HG02571 (cell line): ENCODE data around the gene ZMIZ2.

Source experiments
- ATAC-seq: cut with Tn5 transposase; IDR thresholded peaks from one replicate; pipeline ENCODE4 v1.9.1; 2021; ENCODE audit warnings: mild to moderate bottlenecking, moderate library complexity; ENCODE audit not compliant: unreplicated experiment

Gene ZMIZ2

DNA sequence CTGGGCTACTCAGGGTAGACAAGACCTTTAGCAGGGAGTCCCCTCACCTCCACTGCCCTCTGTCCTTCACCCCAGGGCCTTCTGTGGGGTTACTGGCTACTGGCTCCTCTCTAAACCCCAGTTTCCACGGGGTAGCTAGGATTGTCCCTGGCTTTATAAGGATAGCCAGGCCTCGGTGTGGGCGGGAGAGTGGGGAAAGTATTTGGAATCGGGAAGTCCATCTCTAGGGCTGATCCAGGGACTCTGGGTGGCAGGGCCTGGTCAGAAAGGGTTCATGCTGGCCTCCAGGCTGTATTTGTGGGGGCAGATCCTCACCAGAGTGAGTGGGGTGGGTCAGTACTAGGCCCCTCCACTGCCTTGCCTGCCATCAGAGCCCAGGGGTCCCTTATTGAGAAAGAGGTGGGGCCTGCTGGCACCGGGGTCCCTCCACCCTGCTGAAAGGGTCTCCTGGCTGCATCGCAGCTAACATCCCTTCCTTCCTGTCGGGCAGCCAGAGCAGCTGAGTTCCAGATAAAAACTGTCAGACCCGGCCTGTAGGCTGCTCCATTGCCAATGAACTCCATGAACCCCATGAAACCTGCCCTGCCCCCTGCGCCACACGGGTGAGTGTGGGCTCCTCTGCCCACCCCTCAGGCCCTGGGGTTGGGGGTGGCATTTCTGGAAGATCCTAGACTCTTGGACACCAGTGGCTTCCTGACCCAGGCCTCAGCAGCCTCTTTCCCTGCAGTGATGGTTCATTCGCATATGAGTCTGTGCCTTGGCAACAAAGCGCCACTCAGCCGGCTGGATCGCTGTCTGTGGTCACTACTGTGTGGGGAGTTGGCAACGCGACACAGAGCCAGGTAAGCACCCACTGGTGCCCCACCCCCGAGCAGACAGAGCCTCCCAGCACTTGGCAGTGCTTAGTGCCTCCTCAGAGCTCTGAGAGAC, 7.3 kb downstream of the ZMIZ2 start:
- ATAC-seq = no peak

DNA sequence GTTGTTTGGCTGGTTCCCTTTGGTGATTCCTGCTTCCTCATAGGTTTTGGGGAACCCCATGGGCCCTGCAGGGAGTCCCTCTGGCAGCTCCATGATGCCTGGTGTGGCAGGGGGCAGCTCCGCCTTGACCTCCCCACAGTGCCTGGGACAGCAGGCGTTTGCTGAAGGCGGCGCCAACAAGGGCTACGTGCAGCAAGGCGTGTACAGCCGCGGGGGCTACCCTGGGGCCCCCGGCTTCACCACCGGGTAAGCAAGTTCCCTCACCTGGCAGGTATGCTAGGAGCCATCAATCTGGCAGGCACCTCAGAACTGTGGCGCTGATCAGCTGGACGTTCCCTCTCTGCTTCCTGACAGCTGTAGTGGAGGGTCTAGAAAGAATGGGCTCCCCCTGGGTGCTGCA, 8.3 kb downstream of the ZMIZ2 start:
- ATAC-seq = no peak

DNA sequence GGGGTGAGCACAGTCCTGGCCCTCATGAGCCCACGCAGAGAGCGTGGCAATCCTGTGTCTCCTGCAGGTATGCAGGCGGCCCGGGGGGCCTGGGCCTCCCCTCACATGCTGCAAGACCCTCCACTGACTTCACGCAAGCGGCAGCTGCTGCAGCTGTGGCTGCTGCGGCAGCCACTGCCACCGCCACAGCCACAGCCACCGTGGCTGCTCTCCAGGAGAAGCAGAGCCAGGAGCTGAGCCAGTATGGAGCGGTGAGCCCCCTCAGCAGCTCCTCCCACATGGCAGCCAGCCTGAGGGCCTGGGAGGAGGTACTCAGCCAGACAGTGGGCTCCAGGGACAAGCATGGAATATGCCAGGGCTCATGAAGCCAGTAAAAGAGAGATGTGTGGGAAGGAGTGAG, 8.7 kb downstream of the ZMIZ2 start:
- no peak for ATAC-seq

DNA sequence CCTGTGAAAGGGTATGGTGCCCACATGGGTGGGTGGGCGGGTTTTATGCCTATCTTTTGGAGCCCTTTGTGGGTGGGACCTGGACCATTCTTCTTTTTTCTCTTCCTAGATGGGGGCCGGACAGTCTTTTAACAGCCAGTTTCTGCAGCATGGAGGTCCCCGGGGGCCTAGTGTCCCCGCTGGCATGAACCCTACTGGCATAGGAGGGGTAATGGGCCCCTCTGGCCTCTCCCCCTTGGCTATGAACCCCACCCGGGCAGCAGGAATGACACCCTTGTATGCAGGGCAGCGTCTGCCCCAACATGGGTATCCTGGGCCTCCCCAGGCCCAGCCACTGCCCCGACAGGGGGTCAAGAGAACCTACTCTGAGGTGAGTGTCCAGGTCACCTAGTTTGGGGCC, 9.1 kb downstream of the ZMIZ2 start:
- ATAC-seq = no peak

DNA sequence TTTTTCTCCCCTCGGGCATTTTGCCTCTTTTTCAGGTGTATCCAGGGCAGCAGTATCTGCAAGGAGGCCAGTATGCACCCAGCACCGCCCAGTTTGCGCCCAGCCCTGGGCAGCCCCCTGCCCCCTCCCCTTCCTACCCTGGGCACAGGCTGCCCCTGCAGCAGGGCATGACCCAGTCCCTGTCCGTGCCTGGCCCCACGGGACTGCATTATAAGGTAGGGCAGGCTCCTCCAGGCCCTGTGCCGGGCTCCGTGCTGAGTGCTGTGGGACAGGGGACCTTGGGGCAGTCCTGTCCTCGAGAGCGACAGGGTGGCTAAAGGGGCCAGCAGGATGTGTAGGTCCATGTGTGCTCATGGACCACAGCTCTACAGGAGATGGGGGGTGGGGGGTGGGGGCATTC, 10.6 kb downstream of the ZMIZ2 start:
- ATAC-seq = no peak

DNA sequence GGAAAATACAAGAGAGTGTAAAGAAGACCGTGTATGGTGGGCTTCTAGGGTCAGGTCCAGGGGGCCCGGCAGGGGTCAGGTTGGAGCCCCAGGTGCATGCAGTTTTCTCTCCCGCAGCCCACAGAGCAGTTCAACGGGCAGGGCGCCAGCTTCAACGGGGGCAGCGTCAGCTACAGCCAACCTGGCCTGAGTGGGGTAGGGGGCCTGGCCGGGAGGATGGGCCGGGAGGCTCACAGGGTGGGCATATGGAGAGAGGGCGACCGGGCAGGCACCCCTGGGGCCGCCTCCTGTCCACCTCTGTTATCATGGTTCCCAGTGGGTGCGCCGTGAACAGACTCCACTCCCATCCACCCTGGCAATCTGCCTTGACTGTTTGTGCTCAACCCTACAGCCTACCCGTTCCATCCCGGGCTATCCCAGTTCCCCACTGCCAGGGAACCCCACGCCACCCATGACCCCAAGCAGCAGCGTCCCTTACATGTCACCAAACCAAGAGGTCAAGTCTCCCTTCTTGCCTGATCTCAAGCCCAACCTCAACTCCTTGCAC, 11.5 kb downstream of the ZMIZ2 start:
- no peak for ATAC-seq

DNA sequence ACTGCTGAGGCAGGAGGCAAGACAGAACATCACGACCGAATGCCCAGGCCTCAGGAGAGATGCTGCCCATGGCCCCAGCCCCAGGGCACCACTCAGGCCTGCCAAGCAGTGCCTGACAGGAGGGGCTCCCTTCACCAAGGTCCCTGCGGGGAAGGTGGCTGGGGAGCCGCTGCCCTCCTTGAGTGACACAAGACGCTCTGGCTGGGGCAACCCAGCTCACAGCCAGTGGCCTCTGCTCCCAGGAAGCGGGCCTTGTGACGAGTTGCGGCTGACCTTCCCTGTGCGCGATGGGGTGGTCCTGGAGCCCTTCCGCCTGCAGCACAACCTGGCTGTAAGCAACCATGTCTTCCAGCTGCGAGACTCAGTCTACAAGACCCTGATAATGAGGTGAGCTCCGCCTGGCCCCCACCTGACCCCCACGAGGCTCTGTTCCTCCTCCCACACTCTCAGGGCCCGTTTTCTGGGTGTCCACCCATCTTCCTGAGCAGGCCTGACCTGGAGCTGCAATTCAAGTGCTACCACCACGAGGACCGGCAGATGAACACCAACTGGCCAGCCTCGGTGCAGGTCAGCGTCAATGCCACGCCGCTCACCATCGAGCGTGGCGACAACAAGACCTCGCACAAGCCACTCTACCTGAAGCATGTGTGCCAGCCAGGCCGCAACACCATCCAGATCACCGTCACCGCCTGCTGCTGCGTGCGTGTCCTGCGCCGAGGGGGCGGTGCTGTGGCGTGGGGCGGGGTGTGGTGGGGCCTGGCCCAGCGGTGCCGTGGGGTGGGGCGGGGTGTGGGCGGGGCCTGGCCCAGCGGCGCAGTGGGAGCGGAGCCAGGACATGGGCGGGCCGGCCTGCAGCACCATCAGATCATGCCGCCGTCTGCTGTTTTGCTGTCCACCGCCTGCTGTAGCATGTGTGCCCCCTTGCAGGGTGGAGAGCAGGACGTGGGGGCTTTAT, 12.8 kb downstream of the ZMIZ2 start:
- ATAC-seq = no peak

DNA sequence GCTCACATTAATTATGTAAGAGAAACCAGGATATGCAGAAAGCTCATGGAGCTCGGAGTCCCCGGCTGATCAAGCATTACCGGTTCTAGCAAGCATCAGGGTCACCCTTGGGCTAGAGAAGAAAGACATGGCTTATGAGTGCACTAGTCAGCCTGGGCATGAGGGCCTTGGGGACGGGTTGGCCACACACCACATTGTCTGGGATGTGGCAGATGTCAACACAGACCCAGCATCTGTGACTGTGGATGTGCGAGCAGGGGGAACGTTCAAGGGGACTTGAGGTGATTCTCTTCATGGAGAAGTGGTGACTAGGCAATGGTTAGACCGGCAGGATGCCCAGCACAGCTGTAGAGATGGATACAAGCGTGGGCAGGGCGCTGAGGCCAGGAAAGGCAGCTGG, 13.7 kb downstream of the ZMIZ2 start:
- no peak for ATAC-seq

DNA sequence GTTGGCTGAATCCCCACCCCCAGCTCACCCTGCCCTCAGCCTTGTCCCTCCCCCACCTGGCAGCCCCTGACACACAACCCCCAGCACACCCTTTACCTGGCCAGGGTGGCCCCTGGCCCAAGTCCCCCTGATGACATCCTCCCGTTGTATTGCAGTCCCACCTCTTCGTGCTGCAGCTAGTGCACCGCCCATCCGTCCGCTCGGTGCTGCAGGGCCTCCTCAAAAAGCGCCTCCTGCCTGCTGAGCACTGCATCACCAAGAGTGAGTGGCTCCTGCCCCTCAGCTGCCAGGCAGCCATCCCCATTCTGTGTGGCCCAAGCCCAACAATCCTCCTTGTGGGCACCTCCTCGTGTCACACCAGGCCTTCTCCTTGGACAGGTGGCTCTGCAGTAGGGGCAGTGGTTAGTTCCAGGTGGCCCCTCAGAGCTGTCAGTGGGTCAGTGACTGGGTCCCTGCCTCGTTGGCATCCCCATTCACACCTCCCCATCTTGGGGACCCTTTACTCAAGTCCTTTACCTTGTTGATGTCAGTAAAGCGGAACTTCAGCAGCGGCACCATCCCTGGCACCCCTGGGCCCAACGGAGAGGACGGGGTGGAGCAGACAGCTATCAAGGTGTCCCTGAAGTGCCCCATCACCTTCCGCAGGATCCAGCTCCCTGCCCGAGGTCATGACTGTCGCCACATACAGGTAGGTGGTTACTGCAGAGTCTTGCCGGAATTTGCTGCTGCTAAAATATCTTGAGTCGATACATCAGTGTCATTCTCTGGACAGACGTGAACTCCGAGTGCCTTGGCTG, 14.3 kb downstream of the ZMIZ2 start:
- no peak for ATAC-seq

DNA sequence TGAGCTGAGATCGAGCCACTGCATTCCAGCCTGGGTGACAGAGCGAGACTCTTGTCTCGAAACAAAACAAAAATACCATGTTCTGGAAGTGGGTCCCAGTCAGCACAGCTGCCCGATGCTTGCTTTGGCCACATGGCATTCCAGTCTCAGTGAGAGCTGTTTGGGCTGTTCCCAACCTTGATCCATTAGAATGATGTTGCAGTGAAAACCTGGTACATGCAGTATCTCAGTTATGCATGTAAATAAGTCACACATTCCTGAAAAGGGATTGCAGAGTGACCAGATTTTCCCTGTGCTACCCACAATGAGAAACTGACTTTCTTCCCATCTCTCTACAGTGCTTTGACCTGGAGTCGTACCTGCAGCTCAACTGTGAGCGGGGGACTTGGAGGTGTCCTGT, 15.4 kb downstream of the ZMIZ2 start:
- no peak for ATAC-seq

DNA sequence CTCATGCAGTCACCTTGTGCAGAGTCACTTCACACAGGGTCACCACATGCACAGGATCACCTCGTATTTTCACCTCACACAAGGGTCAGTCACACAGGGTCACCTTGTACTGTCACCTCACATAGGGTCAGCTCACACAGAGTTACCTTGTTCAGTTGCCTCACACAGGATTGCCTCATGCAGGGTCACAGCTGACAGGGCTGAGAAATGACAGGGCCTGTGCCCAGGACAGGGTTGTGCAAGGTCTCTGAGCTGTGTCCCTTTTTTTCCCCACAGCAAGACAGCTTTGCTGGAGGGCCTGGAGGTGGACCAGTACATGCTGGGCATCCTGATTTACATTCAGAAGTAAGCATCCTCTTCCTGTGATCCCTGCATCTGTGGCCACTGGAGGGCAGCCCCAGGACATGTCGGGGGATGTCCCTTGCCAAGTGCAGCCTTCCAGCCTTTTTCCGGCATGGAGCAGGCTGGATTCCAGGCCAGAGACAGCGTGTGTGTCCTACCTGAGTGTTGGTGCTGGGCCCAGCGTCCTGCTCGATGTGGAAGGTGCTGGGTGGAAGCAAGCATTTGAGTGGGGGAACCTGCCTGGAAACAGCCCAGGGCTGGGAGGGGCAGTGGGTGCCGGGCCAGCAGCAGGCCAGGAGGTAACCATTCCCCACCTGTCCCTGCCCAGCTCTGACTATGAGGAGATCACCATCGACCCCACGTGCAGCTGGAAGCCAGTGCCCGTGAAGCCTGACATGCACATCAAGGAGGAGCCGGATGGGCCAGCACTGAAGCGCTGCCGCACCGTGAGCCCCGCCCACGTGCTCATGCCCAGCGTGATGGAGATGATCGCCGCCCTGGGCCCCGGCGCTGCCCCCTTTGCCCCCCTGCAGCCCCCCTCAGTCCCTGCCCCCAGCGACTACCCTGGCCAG, 16.3 kb downstream of the ZMIZ2 start:
- ATAC-seq = no peak

DNA sequence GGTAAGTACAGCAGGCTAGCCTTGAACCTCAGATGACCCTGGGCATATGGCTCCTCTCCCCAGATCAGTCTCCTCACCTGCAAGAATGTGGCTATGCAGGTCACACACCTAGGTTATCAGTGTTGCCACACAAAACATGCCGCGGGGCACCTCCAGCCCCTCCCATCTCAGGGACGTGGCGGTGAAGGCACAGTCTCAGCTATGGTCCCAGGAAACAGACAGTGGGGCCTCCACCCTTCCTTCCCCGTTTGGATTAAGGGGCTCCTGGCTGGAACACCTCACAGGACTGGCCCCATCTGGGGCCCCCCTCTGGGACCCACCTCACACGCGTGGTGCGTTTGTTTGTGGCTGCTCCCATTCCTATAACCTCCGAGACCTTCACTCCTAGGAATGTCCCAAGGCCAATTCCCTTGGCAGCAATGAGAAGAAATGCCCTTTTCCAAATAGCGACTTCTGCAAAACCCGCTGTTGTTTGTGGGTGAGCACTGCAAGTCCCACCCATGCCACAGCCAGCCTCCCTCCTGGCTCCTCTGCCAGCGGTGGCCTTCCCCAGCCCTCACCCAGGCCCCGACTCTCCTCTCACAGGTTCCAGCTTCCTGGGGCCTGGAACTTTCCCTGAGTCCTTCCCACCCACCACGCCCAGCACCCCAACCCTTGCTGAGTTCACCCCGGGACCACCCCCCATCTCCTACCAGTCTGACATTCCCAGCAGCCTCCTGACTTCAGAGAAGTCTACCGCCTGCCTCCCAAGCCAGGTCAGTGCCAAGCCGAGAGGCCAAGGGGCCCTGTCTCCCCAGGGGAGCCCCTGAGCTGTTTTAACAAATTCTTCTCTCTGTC, 17.1 kb downstream of the ZMIZ2 start:
- no peak for ATAC-seq

DNA sequence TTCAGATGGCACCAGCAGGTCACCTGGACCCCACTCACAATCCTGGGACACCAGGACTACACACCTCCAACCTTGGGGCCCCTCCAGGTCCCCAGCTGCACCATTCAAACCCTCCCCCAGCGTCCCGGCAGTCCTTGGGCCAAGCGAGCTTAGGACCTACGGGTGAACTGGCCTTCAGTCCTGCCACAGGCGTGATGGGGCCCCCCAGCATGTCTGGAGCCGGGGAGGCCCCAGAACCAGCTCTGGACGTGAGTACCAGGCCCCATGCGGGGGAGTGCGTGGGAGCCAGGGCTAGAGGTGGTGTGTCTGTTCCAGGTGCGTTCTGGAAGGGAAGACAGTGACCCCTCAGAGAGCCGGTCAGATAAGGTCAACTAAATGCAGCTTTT, 17.8 kb downstream of the ZMIZ2 start:
- no peak for ATAC-seq

DNA sequence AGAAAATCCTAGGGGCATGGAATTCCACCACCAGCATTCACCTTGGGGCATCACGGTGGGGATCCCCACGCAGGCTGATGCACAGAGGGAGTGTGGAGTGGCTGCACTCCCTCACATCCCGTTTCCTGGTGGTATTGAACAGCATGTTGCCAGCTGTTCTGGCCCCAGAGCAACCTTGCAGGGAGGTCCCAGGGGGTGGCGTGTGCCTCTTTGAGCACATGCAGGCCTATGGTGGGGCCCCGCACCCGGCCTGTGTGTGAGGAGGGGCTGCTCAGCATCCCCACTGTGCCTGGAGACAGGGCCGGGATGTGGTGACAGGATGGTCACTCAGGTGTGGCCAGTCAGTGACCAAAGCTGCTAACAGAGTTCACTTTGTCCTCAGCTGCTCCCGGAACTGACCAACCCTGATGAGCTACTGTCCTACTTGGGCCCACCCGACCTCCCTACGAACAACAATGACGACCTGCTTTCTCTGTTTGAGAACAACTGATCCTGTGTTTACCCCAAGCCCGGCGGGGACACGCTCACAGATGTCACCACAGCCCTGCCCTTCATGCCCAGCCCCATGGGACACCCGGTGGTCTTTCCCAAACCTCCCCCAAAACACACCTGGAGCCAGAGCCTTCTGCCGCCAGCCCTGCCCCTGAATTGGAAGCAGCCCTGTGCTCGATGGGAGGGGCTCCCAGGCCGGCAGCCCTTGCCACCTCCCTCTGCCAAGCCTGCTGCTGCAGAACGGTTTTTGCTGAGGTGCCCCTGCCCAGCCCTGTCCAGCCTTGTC, 18.7 kb downstream of the ZMIZ2 start:
- no peak for ATAC-seq

DNA sequence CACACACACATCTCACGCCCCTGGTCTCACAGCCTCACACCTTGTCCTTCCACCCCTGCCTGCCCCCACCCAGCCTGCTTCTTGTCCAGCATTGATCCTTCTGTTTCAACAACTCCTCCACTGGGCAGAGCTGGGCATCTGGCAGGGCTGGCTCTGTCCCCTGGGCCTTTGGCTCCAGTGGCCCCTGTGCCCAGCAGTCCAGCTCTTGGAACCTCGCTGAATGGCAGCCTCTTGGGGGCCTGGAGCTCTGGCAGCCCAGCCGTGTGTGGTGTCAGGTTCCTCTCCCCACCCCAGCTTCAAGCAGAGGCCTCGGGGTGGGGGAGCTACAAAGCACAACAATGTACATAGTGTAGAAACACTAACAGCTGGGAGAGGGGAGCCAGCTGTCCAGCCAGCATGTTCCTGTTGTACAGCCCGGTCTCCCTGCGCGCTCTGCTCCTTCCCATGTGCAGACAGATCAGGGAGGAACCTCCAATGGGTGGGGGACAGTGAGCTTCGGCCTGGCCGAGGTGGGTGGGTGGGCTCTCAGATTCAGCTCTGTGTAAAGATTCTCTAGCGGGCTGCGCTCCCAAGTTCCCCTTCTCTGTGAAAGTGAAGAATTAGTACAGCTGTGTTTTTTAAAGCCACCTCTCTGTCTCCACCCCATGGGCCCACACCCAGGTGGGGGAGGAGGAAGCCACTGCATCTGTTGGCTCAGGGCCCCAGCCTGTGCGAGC, 19.4 kb downstream of the ZMIZ2 start:
- no peak for ATAC-seq

DNA sequence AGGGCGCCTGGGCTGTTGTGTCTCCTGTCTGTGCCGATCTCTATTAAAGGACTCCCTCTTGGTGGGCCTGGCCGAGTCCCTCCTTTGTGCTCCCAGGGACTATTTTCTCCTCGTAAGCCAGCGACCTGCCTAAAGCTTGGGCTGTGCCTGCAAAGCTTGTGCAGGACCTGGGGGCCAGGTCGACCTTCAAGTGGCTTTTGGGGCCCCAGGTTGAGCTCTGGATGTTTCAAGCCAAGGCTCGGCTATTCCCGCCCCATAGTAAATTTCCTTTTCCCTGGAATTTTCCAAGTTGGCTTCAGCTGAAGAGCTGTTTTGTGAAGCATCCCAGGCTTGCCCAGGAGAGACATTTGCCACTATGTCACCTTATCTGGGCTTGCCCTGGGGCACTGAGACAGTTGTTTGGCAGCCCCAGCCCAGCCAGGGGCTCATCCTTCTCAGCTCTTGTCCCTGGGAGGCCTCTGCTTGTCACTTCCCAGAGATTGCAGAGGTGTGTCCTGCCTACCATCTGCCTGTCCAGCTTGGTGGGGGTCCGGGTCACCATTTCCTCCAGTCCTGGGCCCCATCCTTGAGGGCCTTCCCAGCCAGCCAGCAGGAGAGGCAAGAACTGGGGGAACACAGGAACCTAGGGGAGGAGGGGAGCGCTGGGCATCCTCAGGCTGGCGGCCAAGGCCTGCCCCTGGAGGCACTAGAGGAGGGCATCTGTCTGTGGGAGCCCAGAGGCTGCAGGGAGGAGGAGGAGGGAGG, 20.2 kb downstream of the ZMIZ2 start:
- no peak for ATAC-seq

DNA sequence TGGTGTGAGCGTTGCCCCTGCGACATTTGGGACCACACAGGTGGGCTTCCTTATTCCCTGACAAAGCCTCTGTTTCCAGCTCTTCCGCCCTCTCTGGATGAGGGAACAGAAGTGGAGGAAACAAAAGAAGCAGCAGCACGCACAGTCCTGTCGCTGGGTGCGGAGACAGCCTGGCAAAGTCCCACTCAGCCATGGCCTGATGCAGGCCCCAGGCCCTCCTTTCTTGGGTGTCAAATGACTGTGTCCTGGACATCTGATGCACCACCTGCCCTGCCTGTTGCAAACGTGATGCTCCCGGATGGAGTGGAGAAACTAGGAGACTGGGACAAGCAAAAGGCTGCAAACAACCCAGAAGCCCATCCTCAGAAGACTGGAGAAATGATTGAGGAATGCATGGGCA, 20.7 kb downstream of the ZMIZ2 start:
- ATAC-seq = no peak
